Measurements from ENCODE around the gene ZNF483.

DNA sequence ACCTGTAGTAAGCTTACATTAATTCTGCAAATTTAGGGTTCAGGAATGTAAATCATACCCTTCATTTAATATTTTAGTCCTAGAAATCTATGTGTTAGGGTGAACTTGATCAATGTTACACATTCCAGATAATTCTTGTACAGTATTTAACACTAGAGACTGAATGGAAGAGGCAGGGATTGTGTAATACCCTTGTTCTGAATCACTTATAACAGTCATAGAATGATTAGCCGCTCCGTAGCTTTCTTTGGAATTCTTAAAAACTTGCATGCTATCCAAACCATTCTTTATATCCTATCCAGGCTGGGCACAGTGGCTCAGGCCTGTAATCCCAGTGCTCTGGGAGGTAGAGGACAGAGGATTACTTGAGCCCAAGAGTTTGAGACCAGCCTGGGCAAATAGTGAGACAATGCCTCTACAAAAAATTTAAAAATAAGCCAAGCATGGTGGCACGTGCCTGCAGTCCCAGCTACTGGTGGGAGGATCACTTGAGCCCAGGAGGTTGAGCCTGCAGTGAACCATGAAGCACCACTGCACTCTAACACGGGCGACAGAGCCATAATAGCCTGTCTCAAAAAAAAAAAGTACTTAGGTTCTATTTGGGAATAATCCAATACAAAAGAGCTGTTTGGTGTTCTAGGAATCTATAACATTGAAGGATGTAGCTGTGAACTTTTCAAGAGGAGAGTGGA, 8.3 kb downstream of the ZNF483 start:
- TF ChIP-seq, protein P1, sequence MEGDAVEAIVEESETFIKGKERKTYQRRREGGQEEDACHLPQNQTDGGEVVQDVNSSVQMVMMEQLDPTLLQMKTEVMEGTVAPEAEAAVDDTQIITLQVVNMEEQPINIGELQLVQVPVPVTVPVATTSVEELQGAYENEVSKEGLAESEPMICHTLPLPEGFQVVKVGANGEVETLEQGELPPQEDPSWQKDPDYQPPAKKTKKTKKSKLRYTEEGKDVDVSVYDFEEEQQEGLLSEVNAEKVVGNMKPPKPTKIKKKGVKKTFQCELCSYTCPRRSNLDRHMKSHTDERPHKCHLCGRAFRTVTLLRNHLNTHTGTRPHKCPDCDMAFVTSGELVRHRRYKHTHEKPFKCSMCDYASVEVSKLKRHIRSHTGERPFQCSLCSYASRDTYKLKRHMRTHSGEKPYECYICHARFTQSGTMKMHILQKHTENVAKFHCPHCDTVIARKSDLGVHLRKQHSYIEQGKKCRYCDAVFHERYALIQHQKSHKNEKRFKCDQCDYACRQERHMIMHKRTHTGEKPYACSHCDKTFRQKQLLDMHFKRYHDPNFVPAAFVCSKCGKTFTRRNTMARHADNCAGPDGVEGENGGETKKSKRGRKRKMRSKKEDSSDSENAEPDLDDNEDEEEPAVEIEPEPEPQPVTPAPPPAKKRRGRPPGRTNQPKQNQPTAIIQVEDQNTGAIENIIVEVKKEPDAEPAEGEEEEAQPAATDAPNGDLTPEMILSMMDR (IDR thresholded peaks at IDR 0.05) = no peak
- no peak for TF ChIP-seq POLR2A (IDR thresholded peaks at IDR 0.05)
- TF ChIP-seq EP300 (IDR thresholded peaks at IDR 0.05) = no peak

Data from ovary (tissue), 3 donors.